Smooth muscle cell (in vitro differentiated cells): ENCODE data around the gene CHRD. TPM values are rescaled to one million over a fixed set of nuclear protein-coding genes. Genes with fewer than 3 reads are reported as not detected.

Source experiments
- DNase-seq: peaks from one replicate; lab custom pipeline; 2025; ENCODE audit not compliant: unreplicated experiment; lab: John Stamatoyannopoulos, UW
- H2AFZ ChIP-seq: fragments of 200-600 bp; sonication (generic); 2 replicates; pipeline ENCODE4 v1.6.0; 2016; ENCODE audit warnings: antibody characterized with exemption, low read depth, mild to moderate bottlenecking
- H3F3A ChIP-seq: fragments of 200-600 bp; sonication (generic); 2 replicates; pipeline ENCODE4 v1.6.0; 2017; ENCODE audit warnings: antibody characterized with exemption, low read depth
- H3K27ac ChIP-seq: fragments of 200-600 bp; sonication (generic); 2 replicates; pipeline ENCODE4 v1.5.1; 2016; ENCODE audit warnings: low read depth, mild to moderate bottlenecking
- H3K27me3 ChIP-seq: fragments of 200-600 bp; sonication (generic); 2 replicates; pipeline ENCODE4 v1.6.1; 2016; ENCODE audit warnings: low read depth, mild to moderate bottlenecking
- H3K36me3 ChIP-seq: fragments of 200-600 bp; sonication (generic); 2 replicates; pipeline ENCODE4 v1.5.1; 2016; ENCODE audit warnings: low read depth
- H3K4me1 ChIP-seq: fragments of 200-600 bp; sonication (generic); 2 replicates; pipeline ENCODE4 v1.5.1; 2016; ENCODE audit warnings: low read depth
- H3K4me2 ChIP-seq: fragments of 200-600 bp; sonication (generic); 2 replicates; pipeline ENCODE4 v1.6.0; 2016; ENCODE audit warnings: mild to moderate bottlenecking
- H3K4me3 ChIP-seq: fragments of 200-600 bp; sonication (generic); 2 replicates; pipeline ENCODE4 v1.5.1; 2016; ENCODE audit warnings: mild to moderate bottlenecking
- H3K79me2 ChIP-seq: fragments of 200-600 bp; sonication (generic); 2 replicates; pipeline ENCODE4 v1.6.0; 2016; ENCODE audit warnings: low read depth, mild to moderate bottlenecking
- H3K9ac ChIP-seq: fragments of 200-600 bp; sonication (generic); 2 replicates; pipeline ENCODE4 v1.6.0; 2016; ENCODE audit warnings: low read depth
- H3K9me3 ChIP-seq: fragments of 200-600 bp; sonication (generic); replicated peaks from 2 replicates; pipeline ENCODE4 v1.5.1; 2016; ENCODE audit warnings: low read depth
- H4K20me1 ChIP-seq: fragments of 200-600 bp; sonication (generic); 2 replicates; pipeline ENCODE4 v1.6.0; 2016; ENCODE audit warnings: low read depth
- CTCF ChIP-seq: fragments of 200-600 bp; sonication (generic); IDR thresholded peaks from 2 replicates; pipeline ENCODE4 v1.5.1; 2017; ENCODE audit warnings: borderline replicate concordance, mild to moderate bottlenecking, antibody characterized with exemption; ENCODE audit not compliant: insufficient read depth, poor library complexity, severe bottlenecking
- WGBS: methylation state at CpG from one replicate; pipeline ENCODE4 v1.1.7; 2016; ENCODE audit warnings: low lambda C conversion rate; 5-methylcytosine and 5-hydroxymethylcytosine counted together
- polyA plus RNA-seq: library from polyadenylated mRNA; unstranded; fragments of >200 nt; fragmentation: Nextera tagmentation; extraction: Ambion mirVana; gene quantifications from 2 replicates; pipeline ENCODE4 v1.2.1, GENCODE V29; 2016
- total RNA-seq: library from RNA; depleted of rRNA; stranded (reverse); fragments of >200 nt; gene quantifications from 2 replicates; pipeline ENCODE4 v1.2.3, GENCODE V29; 2014

The CHRD gene
- total and polyA plus RNA-seq, 2 experiments from 2014 or later = 1.5 to 2.5 TPM

GRCh38 chr3:184387174-184387714 is 7.4 kb downstream of the CHRD start:
- H3K9ac ChIP-seq = no peak overlapping the region
- no peaks in the 10 kb centered on the region for H4K20me1 ChIP-seq
- no peak overlapping the region for H3K4me2 ChIP-seq
- H3K27ac ChIP-seq = no peak overlapping the region
- H2AFZ ChIP-seq = no peak overlapping the region
- no peaks in the 10 kb centered on the region for H3F3A ChIP-seq
- DNase-seq = no peak
- H3K27me3 ChIP-seq = peaks cover under 1% of the 10 kb centered on the region
- H3K36me3 ChIP-seq = no peaks in the 10 kb centered on the region
- H3K4me3 ChIP-seq = no peak overlapping the region
- H3K4me1 ChIP-seq = no peaks in the 10 kb centered on the region
- no peaks in the 10 kb centered on the region for H3K79me2 ChIP-seq
- 97% methylated on average over 12 of the region's 12 CpGs for WGBS
- TF ChIP-seq CTCF = no peak
- no peaks in the 10 kb centered on the region for H3K9me3 ChIP-seq

GRCh38 chr3:184388164-184388935 is 8.5 kb downstream of the CHRD start:
- Histone ChIP-seq H3K9me3 (no peaks in the 10 kb centered on the region), H2AFZ (no peak overlapping the region), H3K36me3 (no peaks in the 10 kb centered on the region), H3K79me2 (no peaks in the 10 kb centered on the region), H3K4me2 (no peak overlapping the region), H3K27me3 (no peaks in the 10 kb centered on the region), H3K4me3 (no peak overlapping the region), H3F3A (no peaks in the 10 kb centered on the region), H3K27ac (no peak overlapping the region), H4K20me1 (no peaks in the 10 kb centered on the region), H3K4me1 (no peaks in the 10 kb centered on the region), H3K9ac (no peak overlapping the region)
- no peak for TF ChIP-seq CTCF
- no peak for DNase-seq
- 85% methylated on average over 8 of the region's 8 CpGs for WGBS

- DNase-seq = no peak
- H3F3A ChIP-seq = no peaks in the 10 kb centered on the region
- H4K20me1 ChIP-seq = no peaks in the 10 kb centered on the region
- no peaks in the 10 kb centered on the region for H3K36me3 ChIP-seq
- H3K4me3 ChIP-seq = no peak overlapping the region
- no peak overlapping the region for H3K4me2 ChIP-seq
- H3K4me1 ChIP-seq = no peaks in the 10 kb centered on the region
- H3K9me3 ChIP-seq = no peaks in the 10 kb centered on the region
- no peaks in the 10 kb centered on the region for H3K27me3 ChIP-seq
- 89% methylated on average over 8 of the region's 8 CpGs for WGBS
- H2AFZ ChIP-seq = no peak overlapping the region
- no peak for TF ChIP-seq CTCF
- no peaks in the 10 kb centered on the region for H3K79me2 ChIP-seq
- no peak overlapping the region for H3K9ac ChIP-seq
- no peak overlapping the region for H3K27ac ChIP-seq
Observed at GRCh38 chr3:184388936-184389230, 9.0 kb downstream of the CHRD start.

- Histone ChIP-seq H3F3A (no peaks in the 10 kb centered on the region), H3K9me3 (no peaks in the 10 kb centered on the region), H3K4me1 (no peaks in the 10 kb centered on the region), H4K20me1 (no peaks in the 10 kb centered on the region), H3K4me2 (no peak overlapping the region), H3K27ac (no peak overlapping the region), H3K36me3 (no peaks in the 10 kb centered on the region), H3K4me3 (no peak overlapping the region), H2AFZ (no peak overlapping the region), H3K9ac (no peak overlapping the region), H3K27me3 (no peaks in the 10 kb centered on the region), H3K79me2 (no peaks in the 10 kb centered on the region)
- TF ChIP-seq CTCF = no peak
- no peak for DNase-seq
- 75% methylated on average over 5 of the region's 5 CpGs for WGBS
Observed at GRCh38 chr3:184389384-184389783, 9.5 kb downstream of the CHRD start.
